HepG2 (cell line): Measurements from ENCODE around the gene MYO5B. TPM values are rescaled to one million over a fixed set of nuclear protein-coding genes. Genes with fewer than 3 reads are reported as not detected.
A peak's percentile ranks its signal among the peaks of the same experiment; 100 is the strongest.

Source experiments
- ATAC-seq: fragments of 200-7000 bp; cut with Tn5 transposase; 3 replicates; pipeline ENCODE4 v1.9.1; 2020; ENCODE audit warnings: mild to moderate bottlenecking, moderate library complexity
- BruUV-seq: library from RNA; stranded (reverse); fragments of 400-500 nt; replicated peaks from 2 replicates; lab custom pipeline; 2021; lab: Mats Ljungman, UMichigan
- CTCF ChIA-PET: fragments of 300-600 bp; formaldehyde crosslinking; extraction: SDS; loops from one replicate; lab custom pipeline; 2021; ENCODE audit warnings: low total read pairs, inconsistent platforms, low intra/inter-chr PET ratio; lab: Yijun Ruan, JAX
- POLR2A ChIA-PET: fragments of 350-600 bp; sonication (Branson Sonifier 250); formaldehyde crosslinking; loops from one replicate; lab custom pipeline; 2020; ENCODE audit warnings: antibody characterized with exemption, inconsistent platforms; lab: Yijun Ruan, JAX
- DNase-seq: peaks from one replicate; pipeline ENCODE4 v3.0.0-alpha.2; 2015; ENCODE audit warnings: low spot score
- FAIRE-seq: peaks from 3 replicates; lab custom pipeline; 2011; peaks lifted over from hg19 to GRCh38; lab: Jason Lieb, UNC
- H2AFZ ChIP-seq: one replicate; pipeline ENCODE4 v1.6.1; 2011; ENCODE audit warnings: low read length, inconsistent platforms
- H3K27ac ChIP-seq: fragments of 300-600 bp; 3 replicates; pipeline ENCODE4 v1.8.0; 2011; ENCODE audit warnings: mixed run types, mild to moderate bottlenecking, mixed read lengths, low read length, inconsistent platforms; ENCODE audit not compliant: insufficient read depth; ENCODE audit errors: extremely low read length
- H3K27me3 ChIP-seq, 2 experiments: fragments of 200-600 bp in 1 of 2; 2 replicates in 1 of 2; 3 replicates in 1 of 2; pipeline versions ENCODE4 v1.6.0 to v1.8.0; 2011; ENCODE audit warnings: low read length in 2 of 2, mild to moderate bottlenecking in 2 of 2, moderate library complexity in 2 of 2, inconsistent platforms in 1 of 2; ENCODE audit not compliant: insufficient read depth in 2 of 2, control insufficient read depth in 1 of 2
- H3K36me3 ChIP-seq, 2 experiments: fragments of 200-600 bp in 1 of 2; replicated peaks in 1 of 2; 2 replicates in 1 of 2; 3 replicates in 1 of 2; pipeline versions ENCODE4 v1.5.1 to v1.8.0; 2011; ENCODE audit warnings: low read length in 2 of 2, inconsistent platforms in 1 of 2; ENCODE audit not compliant: insufficient read depth in 2 of 2, control insufficient read depth in 1 of 2
- H3K4me1 ChIP-seq: 2 replicates; pipeline ENCODE4 v1.5.1; 2012; ENCODE audit warnings: low read length, inconsistent platforms; ENCODE audit not compliant: insufficient read depth
- H3K4me2 ChIP-seq: 2 replicates; pipeline ENCODE4 v1.6.0; 2011; ENCODE audit warnings: low read depth, low read length, inconsistent platforms
- H3K4me3 ChIP-seq, 3 experiments: fragments of 200-600 bp in 1 of 3; sonication (generic), shearing (Covaris generic) in 1 of 3; replicated peaks in 1 of 3; 2 replicates each; pipeline ENCODE4 v1.5.1; 2011 to 2016; ENCODE audit warnings: low read length in 3 of 3, inconsistent platforms in 2 of 3, low read depth in 2 of 3, mild to moderate bottlenecking in 2 of 3, control low read depth in 1 of 3, mixed read lengths in 1 of 3; ENCODE audit not compliant: insufficient read depth in 1 of 3
- H3K79me2 ChIP-seq: one replicate; pipeline ENCODE4 v1.6.1; 2011; ENCODE audit warnings: low read length, inconsistent platforms; ENCODE audit not compliant: insufficient read depth
- H3K9ac ChIP-seq: 2 replicates; pipeline ENCODE4 v1.6.0; 2011; ENCODE audit warnings: mild to moderate bottlenecking, low read depth, low read length, inconsistent platforms; ENCODE audit not compliant: insufficient read depth
- H3K9me3 ChIP-seq: 2 replicates; pipeline ENCODE4 v1.5.1; 2012; ENCODE audit warnings: mild to moderate bottlenecking, low read length
- H4K20me1 ChIP-seq: 2 replicates; pipeline ENCODE4 v1.6.0; 2011; ENCODE audit warnings: inconsistent platforms, mild to moderate bottlenecking, low read length, moderate library complexity; ENCODE audit not compliant: insufficient read depth
- CEBPB ChIP-seq: IDR thresholded peaks from 2 replicates; pipeline ENCODE4 v1.6.1; 2011; ENCODE audit warnings: low read depth, low read length, improper control_type of control experiment, borderline replicate concordance
- FOXC1 ChIP-seq: sonication (generic); formaldehyde crosslinking; IDR thresholded peaks from 2 replicates; pipeline ENCODE4 v1.8.0; 2022; ENCODE audit warnings: mild to moderate bottlenecking, missing genetic modification reagents, borderline replicate concordance
- KLF12 ChIP-seq: sonication (generic); formaldehyde crosslinking; IDR thresholded peaks from 2 replicates; pipeline ENCODE4 v1.4.0; 2020; ENCODE audit warnings: missing genetic modification reagents, borderline replicate concordance
- MXI1 ChIP-seq: IDR thresholded peaks from 3 replicates; pipeline ENCODE4 v1.6.1; 2012; ENCODE audit warnings: low read depth, low read length, inconsistent platforms, borderline replicate concordance
- PRPF4 ChIP-seq: fragments of 200-400 bp; formaldehyde crosslinking; IDR thresholded peaks from 2 replicates; pipeline ENCODE4 v1.6.1; 2016; ENCODE audit warnings: low read length, low read depth; ENCODE audit not compliant: poor library complexity, severe bottlenecking
- ZNF296 ChIP-seq: sonication (generic); formaldehyde crosslinking; conservative IDR thresholded peaks from 2 replicates; pipeline ENCODE4 v1.5.0; 2020; ENCODE audit warnings: mild to moderate bottlenecking, missing genetic modification reagents
- ZNF446 ChIP-seq: sonication (generic); formaldehyde crosslinking; IDR thresholded peaks from 2 replicates; pipeline ENCODE4 v1.5.0; 2020; ENCODE audit warnings: mild to moderate bottlenecking, missing genetic modification reagents
- WGBS: methylation state at CpG from one replicate; pipeline ENCODE4 v1.1.6; 2017; ENCODE audit warnings: low lambda C conversion rate; 5-methylcytosine and 5-hydroxymethylcytosine counted together
- in situ Hi-C: cut with HindIII; loops from 2 replicates; pipeline ENCODE4 v1.10.0; 2017; ENCODE audit warnings: low pct_unique_long_range_greater_than_20kb; ENCODE audit not compliant: extremely low pct_ligation_motif_present
- intact Hi-C: fragments of 100-400 bp; cut with micrococcal nuclease; formaldehyde crosslinking; loops from one replicate; pipeline ENCODE4 v1.10.0; 2022; ENCODE audit not compliant: unreplicated experiment
- polyA plus RNA-seq, 8 experiments: library from polyadenylated mRNA; depleted of rRNA in 3 of 8; stranded (reverse) in 7 of 8; unstranded in 1 of 8; fragments of >200 nt; fragmentation: Illumina TruSeq in 4 of 8; extraction: Trizol in 4 of 8; gene quantifications; 2 replicates each; pipeline versions ENCODE4 v1.2.1 to v1.2.3, GENCODE V29; 2011 to 2016; ENCODE audit warnings: low read depth in 4 of 8, missing spikeins in 1 of 8, mixed read lengths in 1 of 8; ENCODE audit not compliant: insufficient read depth in 1 of 8
- total RNA-seq, 5 experiments: library from RNA; depleted of rRNA; stranded (reverse); fragments of >200 nt; fragmentation: Illumina TruSeq; extraction: Trizol; gene quantifications; 2 replicates each; pipeline ENCODE4 v1.2.3, GENCODE V29; 2016; ENCODE audit warnings: low read depth in 1 of 5
- TF ChIP-seq, protein P1 (sequence below): sonication (generic); formaldehyde crosslinking; IDR thresholded peaks from 2 replicates; pipeline ENCODE4 v1.9.0; 2021; ENCODE audit warnings: missing genetic modification reagents, borderline replicate concordance
- TF ChIP-seq, protein P2 (sequence below): sonication (generic); formaldehyde crosslinking; IDR thresholded peaks from 2 replicates; pipeline ENCODE4 v1.5.0; 2020; ENCODE audit warnings: missing genetic modification reagents, mild to moderate bottlenecking, borderline replicate concordance
- TF ChIP-seq, protein P3 (sequence below): sonication (generic); formaldehyde crosslinking; conservative IDR thresholded peaks from 2 replicates; pipeline ENCODE4 v1.4.0; 2020; ENCODE audit warnings: missing genetic modification reagents
- TF ChIP-seq, protein P4 (sequence below): sonication (generic); formaldehyde crosslinking; IDR thresholded peaks from 2 replicates; pipeline ENCODE4 v1.4.0; 2020; ENCODE audit warnings: missing genetic modification reagents; ENCODE audit errors: not compliant biosample characterization

Gene MYO5B
- total and polyA plus RNA-seq, 2 of the 13 experiments (the other 11 are each of a cell fraction or from before 2014, with no cell fraction given), result 13.1 to 24.0 TPM

DNA sequence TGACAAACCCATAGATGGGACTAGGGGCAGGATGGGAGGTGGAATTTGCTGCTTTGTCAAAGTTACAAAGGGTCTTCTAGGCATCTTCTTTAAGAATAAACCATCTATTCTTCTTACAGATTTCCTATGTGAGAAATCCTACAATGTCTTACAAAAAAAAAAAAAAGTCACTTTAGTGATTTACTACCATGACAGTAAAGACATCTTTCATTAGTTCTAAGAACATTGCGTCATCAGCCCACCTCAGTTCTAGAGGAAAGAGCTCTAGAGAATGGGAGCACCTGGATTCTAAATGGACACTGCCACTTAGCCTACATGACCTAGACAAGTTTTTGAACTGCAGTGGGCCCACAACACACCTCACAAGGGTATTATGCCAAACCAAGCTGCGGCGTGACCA is 172.0 kb downstream of the MYO5B start:
- H3K27me3 ChIP-seq, result no peaks in the 10 kb centered on the region
- no peak for ATAC-seq
- H3K9me3 ChIP-seq, result peaks cover 5% of the 10 kb centered on the region; the same call in 1 of the 2 replicates
- FAIRE-seq, result no peak
- in situ Hi-C loops (no loop called here), intact Hi-C loops (no loop called here)
- peak; percentile 66 for TF ChIP-seq CEBPB
- TF ChIP-seq, protein P1, sequence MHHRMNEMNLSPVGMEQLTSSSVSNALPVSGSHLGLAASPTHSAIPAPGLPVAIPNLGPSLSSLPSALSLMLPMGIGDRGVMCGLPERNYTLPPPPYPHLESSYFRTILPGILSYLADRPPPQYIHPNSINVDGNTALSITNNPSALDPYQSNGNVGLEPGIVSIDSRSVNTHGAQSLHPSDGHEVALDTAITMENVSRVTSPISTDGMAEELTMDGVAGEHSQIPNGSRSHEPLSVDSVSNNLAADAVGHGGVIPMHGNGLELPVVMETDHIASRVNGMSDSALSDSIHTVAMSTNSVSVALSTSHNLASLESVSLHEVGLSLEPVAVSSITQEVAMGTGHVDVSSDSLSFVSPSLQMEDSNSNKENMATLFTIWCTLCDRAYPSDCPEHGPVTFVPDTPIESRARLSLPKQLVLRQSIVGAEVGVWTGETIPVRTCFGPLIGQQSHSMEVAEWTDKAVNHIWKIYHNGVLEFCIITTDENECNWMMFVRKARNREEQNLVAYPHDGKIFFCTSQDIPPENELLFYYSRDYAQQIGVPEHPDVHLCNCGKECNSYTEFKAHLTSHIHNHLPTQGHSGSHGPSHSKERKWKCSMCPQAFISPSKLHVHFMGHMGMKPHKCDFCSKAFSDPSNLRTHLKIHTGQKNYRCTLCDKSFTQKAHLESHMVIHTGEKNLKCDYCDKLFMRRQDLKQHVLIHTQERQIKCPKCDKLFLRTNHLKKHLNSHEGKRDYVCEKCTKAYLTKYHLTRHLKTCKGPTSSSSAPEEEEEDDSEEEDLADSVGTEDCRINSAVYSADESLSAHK, result no peak
- WGBS, result 99% methylated on average over 3 of the region's 3 CpGs
- no peaks in the 10 kb centered on the region for H4K20me1 ChIP-seq
- no peak overlapping the region for H2AFZ ChIP-seq
- no peaks in the 10 kb centered on the region for H3K79me2 ChIP-seq
- no peak overlapping the region for H3K9ac ChIP-seq
- no peak for DNase-seq
- CTCF ChIA-PET, result no interaction called here
- no peak overlapping the region for H3K4me3 ChIP-seq
- H3K4me2 ChIP-seq, result no peak overlapping the region
- no peaks in the 10 kb centered on the region; a peak in 1 of 5 replicates for H3K36me3 ChIP-seq
- POLR2A ChIA-PET, result no interaction called here
- BruUV-seq, result no TSS peak
- no peak overlapping the region for H3K27ac ChIP-seq
- no peaks in the 10 kb centered on the region for H3K4me1 ChIP-seq

DNA sequence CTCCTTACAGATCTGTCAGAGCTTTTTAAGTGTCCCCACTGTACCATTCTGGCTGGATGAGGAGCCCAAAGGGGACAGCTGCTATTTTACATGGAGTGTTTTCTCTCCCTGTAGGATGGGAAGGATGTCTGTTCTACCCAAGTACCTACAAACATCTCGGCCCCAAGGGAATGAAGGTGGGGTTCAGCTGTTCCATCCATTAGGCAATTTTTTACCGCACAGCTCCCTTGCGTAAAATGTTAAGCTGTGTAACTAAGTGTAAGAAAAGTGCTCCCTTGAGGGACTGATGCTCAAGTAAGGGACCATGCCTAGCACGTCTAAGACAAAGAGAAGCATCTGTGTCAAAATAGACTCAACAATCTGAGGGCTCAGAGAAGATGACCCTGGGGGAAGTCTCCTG is 180.3 kb downstream of the MYO5B start:
- ChIA-PET CTCF (no interaction called here), POLR2A (no interaction called here)
- TF ChIP-seq MXI1 (no peak), KLF12 (no peak), FOXC1 (CRISPR knock-in tag) (no peak), PRPF4 (no peak), ZNF446 (CRISPR knock-in tag) (no peak), ZNF296 (CRISPR knock-in tag) (no peak)
- TF ChIP-seq, protein P2, sequence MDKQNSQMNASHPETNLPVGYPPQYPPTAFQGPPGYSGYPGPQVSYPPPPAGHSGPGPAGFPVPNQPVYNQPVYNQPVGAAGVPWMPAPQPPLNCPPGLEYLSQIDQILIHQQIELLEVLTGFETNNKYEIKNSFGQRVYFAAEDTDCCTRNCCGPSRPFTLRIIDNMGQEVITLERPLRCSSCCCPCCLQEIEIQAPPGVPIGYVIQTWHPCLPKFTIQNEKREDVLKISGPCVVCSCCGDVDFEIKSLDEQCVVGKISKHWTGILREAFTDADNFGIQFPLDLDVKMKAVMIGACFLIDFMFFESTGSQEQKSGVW, result no peak
- TF ChIP-seq, protein P3, sequence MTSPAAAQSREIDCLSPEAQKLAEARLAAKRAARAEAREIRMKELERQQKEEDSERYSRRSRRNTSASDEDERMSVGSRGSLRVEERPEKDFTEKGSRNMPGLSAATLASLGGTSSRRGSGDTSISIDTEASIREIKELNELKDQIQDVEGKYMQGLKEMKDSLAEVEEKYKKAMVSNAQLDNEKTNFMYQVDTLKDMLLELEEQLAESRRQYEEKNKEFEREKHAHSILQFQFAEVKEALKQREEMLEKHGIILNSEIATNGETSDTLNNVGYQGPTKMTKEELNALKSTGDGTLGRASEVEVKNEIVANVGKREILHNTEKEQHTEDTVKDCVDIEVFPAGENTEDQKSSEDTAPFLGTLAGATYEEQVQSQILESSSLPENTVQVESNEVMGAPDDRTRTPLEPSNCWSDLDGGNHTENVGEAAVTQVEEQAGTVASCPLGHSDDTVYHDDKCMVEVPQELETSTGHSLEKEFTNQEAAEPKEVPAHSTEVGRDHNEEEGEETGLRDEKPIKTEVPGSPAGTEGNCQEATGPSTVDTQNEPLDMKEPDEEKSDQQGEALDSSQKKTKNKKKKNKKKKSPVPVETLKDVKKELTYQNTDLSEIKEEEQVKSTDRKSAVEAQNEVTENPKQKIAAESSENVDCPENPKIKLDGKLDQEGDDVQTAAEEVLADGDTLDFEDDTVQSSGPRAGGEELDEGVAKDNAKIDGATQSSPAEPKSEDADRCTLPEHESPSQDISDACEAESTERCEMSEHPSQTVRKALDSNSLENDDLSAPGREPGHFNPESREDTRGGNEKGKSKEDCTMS (CRISPR knock-in tag), result no peak
- TF ChIP-seq, protein P4, sequence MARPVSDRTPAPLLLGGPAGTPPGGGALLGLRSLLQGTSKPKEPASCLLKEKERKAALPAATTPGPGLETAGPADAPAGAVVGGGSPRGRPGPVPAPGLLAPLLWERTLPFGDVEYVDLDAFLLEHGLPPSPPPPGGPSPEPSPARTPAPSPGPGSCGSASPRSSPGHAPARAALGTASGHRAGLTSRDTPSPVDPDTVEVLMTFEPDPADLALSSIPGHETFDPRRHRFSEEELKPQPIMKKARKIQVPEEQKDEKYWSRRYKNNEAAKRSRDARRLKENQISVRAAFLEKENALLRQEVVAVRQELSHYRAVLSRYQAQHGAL (CRISPR knock-in tag), result no peak
- no peak for ATAC-seq
- no peak overlapping the region for H2AFZ ChIP-seq
- H3K27me3 ChIP-seq, result no peaks in the 10 kb centered on the region
- no peaks in the 10 kb centered on the region for H4K20me1 ChIP-seq
- in situ Hi-C loops, result no loop called here
- no peak for DNase-seq
- no peaks in the 10 kb centered on the region for H3K9me3 ChIP-seq
- H3K4me2 ChIP-seq, result no peak overlapping the region
- H3K4me3 ChIP-seq, result no peak overlapping the region
- FAIRE-seq, result no peak
- peaks cover 13% of the 10 kb centered on the region; the same call in 1 of the 2 replicates for H3K4me1 ChIP-seq
- intact Hi-C loops, result no loop called here
- no peak overlapping the region for H3K9ac ChIP-seq
- no peaks in the 10 kb centered on the region for H3K79me2 ChIP-seq
- WGBS, result 96% methylated on average over 4 of the region's 4 CpGs
- H3K27ac ChIP-seq, result no peak overlapping the region
- no peaks in the 10 kb centered on the region for H3K36me3 ChIP-seq
- no TSS peak for BruUV-seq
